GM12801 (cell line): Measurements from ENCODE around the gene ZC3H7B.

Experiments
- CTCF ChIP-seq: IDR thresholded peaks from one replicate; pipeline ENCODE4 v1.5.1; 2011; ENCODE audit warnings: control low read depth; ENCODE audit not compliant: insufficient read length; ENCODE audit errors: extremely low read depth

ZC3H7B gene

DNA sequence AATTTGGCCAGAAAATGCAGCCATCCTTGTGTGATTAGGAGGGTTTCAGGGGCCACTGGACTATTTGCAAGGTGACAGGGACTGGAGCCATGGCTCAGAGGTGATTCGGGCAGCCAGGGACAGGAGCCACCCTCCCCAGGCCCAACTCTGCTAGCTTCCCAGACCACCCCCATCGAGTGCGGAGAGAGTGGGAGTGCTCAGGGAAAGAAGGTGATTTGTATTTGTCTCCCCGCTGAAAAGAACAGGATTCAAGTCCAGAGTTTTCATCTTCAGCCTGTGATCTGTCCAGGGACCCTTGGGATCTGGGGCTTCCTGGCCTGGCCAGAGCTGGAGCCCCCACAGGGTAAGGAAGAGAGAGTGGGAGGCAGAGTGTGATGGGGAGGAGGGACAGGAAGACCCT is 58.1 kb downstream of the ZC3H7B start:
- no peak for TF ChIP-seq CTCF

GRCh38 chr22:41360126-41360525 is 58.8 kb downstream of the ZC3H7B start:
- TF ChIP-seq CTCF, result no peak

DNA sequence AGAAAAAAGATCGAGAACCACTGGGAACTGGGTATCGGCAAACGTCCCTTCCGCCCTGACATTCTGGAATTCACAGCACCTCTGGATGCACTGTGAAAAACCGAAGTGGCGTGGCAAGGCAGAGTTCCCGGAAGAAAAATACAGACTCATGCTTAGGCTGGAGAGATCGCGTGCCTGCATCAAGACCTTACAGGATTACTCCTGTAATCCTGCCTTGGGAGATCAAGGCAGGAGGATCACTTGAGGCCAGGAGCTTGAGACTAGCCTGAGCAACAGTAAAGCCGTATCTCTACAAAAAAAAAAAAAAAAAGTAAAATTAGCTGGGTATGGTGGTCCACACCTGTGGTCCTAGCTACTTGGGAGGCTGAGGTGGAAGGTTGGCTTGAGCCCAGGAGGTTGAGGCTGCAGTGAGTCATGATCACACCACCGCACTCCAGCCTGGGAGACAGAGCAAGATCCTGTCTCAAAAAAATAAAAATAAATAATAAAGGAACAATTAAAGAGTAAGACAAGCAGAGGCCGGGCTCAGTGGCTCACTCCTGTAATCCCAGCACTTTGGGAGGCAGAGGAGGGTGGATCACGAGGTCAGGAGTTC is 60.5 kb downstream of the ZC3H7B start:
- TF ChIP-seq CTCF, result no peak

DNA sequence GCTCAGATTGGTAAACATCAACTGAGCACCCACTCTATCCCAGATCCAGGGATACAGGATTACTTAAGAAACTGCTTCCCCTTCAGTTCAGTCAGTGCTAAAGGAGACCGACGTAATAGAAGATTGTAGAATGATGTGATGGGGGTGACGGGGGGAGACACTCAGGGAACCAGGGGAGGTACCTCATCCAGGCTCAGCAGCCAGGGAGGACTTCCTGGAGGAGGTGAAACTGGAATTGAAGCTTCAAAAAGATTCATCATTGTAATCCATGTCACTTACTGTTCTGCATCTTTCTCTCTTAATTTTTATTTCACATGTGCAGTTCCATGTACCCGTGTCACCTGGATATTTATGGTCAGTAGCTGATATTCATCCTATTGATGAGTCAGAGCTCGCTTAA is 61.3 kb downstream of the ZC3H7B start:
- no peak for TF ChIP-seq CTCF

DNA sequence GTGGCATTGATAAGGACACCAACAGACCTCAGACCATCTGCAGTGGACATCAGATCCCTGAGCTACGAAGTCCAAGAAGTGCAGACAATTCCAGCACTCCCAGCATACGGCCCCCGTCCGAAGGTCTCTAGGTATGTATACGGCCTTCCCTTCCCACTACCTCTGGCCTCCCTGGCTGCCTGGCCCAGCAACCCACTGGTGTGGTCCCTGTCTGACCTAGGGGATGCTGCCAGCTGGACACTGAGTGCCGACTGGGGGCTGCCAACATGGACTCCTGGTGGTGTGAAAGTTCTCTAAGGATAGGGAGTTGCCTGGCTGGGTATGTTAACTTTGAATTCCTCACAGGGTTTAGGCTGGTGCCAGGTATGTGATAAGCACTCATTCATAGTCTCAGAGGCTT is 62.9 kb downstream of the ZC3H7B start:
- TF ChIP-seq CTCF, result no peak

- TF ChIP-seq CTCF, result no peak
Observed at GRCh38 chr22:41364955-41365354, 63.6 kb downstream of the ZC3H7B start.

DNA sequence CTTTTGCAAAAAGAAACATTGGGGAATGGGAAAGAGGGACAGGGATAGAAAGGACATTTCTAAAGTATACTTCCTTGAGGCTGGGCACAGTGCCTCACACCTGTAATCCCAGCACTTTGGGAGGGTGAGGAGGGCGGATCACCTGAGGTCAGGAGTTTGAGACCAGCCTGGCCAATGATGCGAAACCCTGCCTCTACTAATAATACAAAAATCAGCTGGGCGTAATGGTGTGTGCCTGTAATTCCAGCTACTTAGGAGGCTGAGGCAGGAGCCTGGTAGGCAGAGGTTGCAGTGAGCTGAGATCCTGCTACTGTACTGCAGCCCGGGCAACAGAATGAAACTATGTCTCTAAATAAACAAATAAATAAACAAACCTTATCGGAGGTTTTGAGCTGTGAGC is 64.1 kb downstream of the ZC3H7B start:
- no peak for TF ChIP-seq CTCF

DNA sequence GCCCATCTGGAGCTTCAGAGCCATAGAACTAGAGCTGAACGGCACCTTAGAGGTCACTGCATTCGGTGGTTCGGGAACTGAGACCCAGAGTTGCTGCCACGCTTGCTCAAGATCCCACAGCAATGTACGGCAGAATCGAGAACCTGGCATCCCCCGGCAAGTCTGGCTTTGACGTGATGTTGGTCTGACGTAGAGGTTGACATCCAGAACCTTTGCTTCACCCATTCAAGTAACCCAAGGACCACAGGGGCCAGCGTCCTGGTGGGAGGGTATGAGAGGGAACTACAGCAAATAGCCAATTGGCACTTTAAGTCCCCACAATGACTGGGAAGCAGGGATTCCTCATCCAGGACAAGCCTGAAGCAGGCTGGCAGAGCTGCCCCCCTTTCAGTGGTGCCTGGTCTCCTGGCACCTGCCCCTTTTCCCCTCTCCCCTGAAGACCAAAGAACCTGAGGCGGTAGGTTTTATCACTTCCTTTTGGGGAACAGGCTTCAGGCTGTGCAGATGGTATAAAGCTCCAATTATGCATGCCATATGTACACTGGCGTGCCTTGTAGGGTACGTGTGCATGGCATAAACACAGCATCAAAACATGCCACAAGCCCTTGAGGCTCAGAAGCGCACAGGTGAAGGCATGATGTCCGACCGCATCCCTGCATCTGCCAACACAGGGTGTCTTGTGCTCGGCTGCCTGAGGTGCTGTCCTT is 65.2 kb downstream of the ZC3H7B start:
- no peak for TF ChIP-seq CTCF
